Measurements from ENCODE around the gene SH3BGRL2.
"Not testable (repeated sequence)": the region's sequence is repeated elsewhere in the genome, so short reads cannot be mapped to it uniquely, and the experiment has no call there.

Gene SH3BGRL2

GRCh38 chr6:79650950-79651349 is 19.8 kb downstream of the SH3BGRL2 start:
- no peak for DNase-seq

- no peak for DNase-seq
These were observed 25.0 kb downstream of the SH3BGRL2 start for GRCh38 chr6:79656134-79656533.

GRCh38 chr6:79657238-79657637 is 26.1 kb downstream of the SH3BGRL2 start:
- no peak for DNase-seq

- DNase-seq = peak; percentile 78
These were observed 32.5 kb downstream of the SH3BGRL2 start for GRCh38 chr6:79663655-79664054.

GRCh38 chr6:79665725-79666551 is 34.8 kb downstream of the SH3BGRL2 start:
- no peak for DNase-seq

GRCh38 chr6:79666634-79667033 is 35.5 kb downstream of the SH3BGRL2 start:
- no peak for DNase-seq

- no peak for DNase-seq
These were observed 37.3 kb downstream of the SH3BGRL2 start for GRCh38 chr6:79668381-79668780.

GRCh38 chr6:79669766-79670165 is 38.6 kb downstream of the SH3BGRL2 start:
- no peak for DNase-seq

GRCh38 chr6:79670789-79671188 is 39.7 kb downstream of the SH3BGRL2 start:
- peak; percentile 96 for DNase-seq

GRCh38 chr6:79671600-79672266 is 40.6 kb downstream of the SH3BGRL2 start:
- DNase-seq = peak; percentile 96

GRCh38 chr6:79672631-79673111 is 41.5 kb downstream of the SH3BGRL2 start:
- DNase-seq = peak; percentile 60

- no peak for DNase-seq
These were observed 42.8 kb downstream of the SH3BGRL2 start for GRCh38 chr6:79673947-79674346.

- DNase-seq = no peak
These were observed 45.9 kb downstream of the SH3BGRL2 start for GRCh38 chr6:79676785-79677736.

- not testable (repeated sequence) for DNase-seq
These were observed 51.6 kb downstream of the SH3BGRL2 start for GRCh38 chr6:79682682-79683081.

GRCh38 chr6:79684876-79685275 is 53.7 kb downstream of the SH3BGRL2 start:
- no peak for DNase-seq

- no peak for DNase-seq
These were observed 55.7 kb downstream of the SH3BGRL2 start for GRCh38 chr6:79686707-79687309.

GRCh38 chr6:79687759-79688158 is 56.6 kb downstream of the SH3BGRL2 start:
- peak; percentile 4 for DNase-seq

GRCh38 chr6:79694156-79694555 is 63.0 kb downstream of the SH3BGRL2 start:
- no peak for DNase-seq

GRCh38 chr6:79694623-79695343 is 63.7 kb downstream of the SH3BGRL2 start:
- DNase-seq = no peak

GRCh38 chr6:79697430-79697829 is 66.3 kb downstream of the SH3BGRL2 start:
- no peak for DNase-seq

- DNase-seq = no peak
These were observed 68.5 kb downstream of the SH3BGRL2 start for GRCh38 chr6:79699606-79700005.

- DNase-seq = no peak
These were observed 71.6 kb downstream of the SH3BGRL2 start for GRCh38 chr6:79702691-79703090.
